GM12878 (cell line): ENCODE measurements around the gene CTNNBL1. TPM values are rescaled to one million over a fixed set of nuclear protein-coding genes. Genes with fewer than 3 reads are reported as not detected.

Source experiments
- BACH1 ChIP-seq: fragments of 450-650 bp; IDR thresholded peaks from 2 replicates; pipeline ENCODE4 v1.6.1; 2017; ENCODE audit warnings: mild to moderate bottlenecking, borderline replicate concordance
- ETV6 ChIP-seq, 2 experiments: fragments of 450-650 bp in 1 of 2; IDR thresholded peaks in 1 of 2; conservative IDR thresholded peaks in 1 of 2; 2 replicates each; pipeline ENCODE4 v1.6.1; 2014; ENCODE audit warnings: antibody characterized with exemption in 1 of 2, borderline replicate concordance in 1 of 2, low read depth in 1 of 2, mild to moderate bottlenecking in 1 of 2, moderate library complexity in 1 of 2
- HDAC6 ChIP-seq: fragments of 200-600 bp; sonication (generic); IDR thresholded peaks from one replicate; pipeline ENCODE4 v1.8.0; 2017; ENCODE audit warnings: antibody characterized with exemption; ENCODE audit not compliant: unreplicated experiment
- MYC ChIP-seq: IDR thresholded peaks from 2 replicates; pipeline ENCODE4 v1.6.1; 2011; ENCODE audit warnings: mild to moderate bottlenecking, low read length, moderate library complexity, inconsistent platforms; ENCODE audit not compliant: insufficient read depth, insufficient replicate concordance, insufficient read length, severe bottlenecking
- NBN ChIP-seq: fragments of 450-650 bp; IDR thresholded peaks from 2 replicates; pipeline ENCODE4 v1.6.1; 2016
- NFYA ChIP-seq: IDR thresholded peaks from 2 replicates; pipeline ENCODE4 v1.6.1; 2011; ENCODE audit warnings: low read depth, mild to moderate bottlenecking, low read length, improper control_type of control experiment, borderline replicate concordance
- NFYB ChIP-seq: IDR thresholded peaks from 2 replicates; pipeline ENCODE4 v1.6.1; 2011; ENCODE audit warnings: low read depth, mild to moderate bottlenecking, low read length, improper control_type of control experiment, moderate library complexity; ENCODE audit not compliant: insufficient read depth
- PAX5 ChIP-seq: IDR thresholded peaks from 2 replicates; pipeline ENCODE4 v1.6.1; 2011; ENCODE audit warnings: low read depth, low read length, borderline replicate concordance
- POLR2AphosphoS5 ChIP-seq: IDR thresholded peaks from 2 replicates; pipeline ENCODE4 v1.6.1; 2011; ENCODE audit warnings: mild to moderate bottlenecking, low read length, inconsistent platforms
- POU2F2 ChIP-seq: IDR thresholded peaks from 3 replicates; pipeline ENCODE4 v1.6.1; 2011; ENCODE audit warnings: low read depth, mild to moderate bottlenecking, low read length, borderline replicate concordance
- RELA ChIP-seq: fragments of 450-650 bp; IDR thresholded peaks from 2 replicates; pipeline ENCODE4 v1.8.0; 2014; ENCODE audit warnings: borderline replicate concordance; ENCODE audit not compliant: partially characterized antibody
- RFX5 ChIP-seq: IDR thresholded peaks from 2 replicates; pipeline ENCODE4 v1.6.1; 2011; ENCODE audit warnings: low read depth, low read length, improper control_type of control experiment
- SMC3 ChIP-seq: IDR thresholded peaks from 2 replicates; pipeline ENCODE4 v1.6.1; 2011; ENCODE audit warnings: low read length, improper control_type of control experiment, borderline replicate concordance
- ZNF384 ChIP-seq: IDR thresholded peaks from 2 replicates; pipeline ENCODE4 v1.6.1; 2012; ENCODE audit warnings: low read depth, mild to moderate bottlenecking, low read length, improper control_type of control experiment, borderline replicate concordance
- polyA plus RNA-seq, 11 experiments: library from polyadenylated mRNA; depleted of rRNA in 4 of 11; unstranded in 6 of 11; stranded (reverse) in 5 of 11; fragments of >200 nt; fragmentation: Nextera tagmentation in 4 of 11; fragmentation: Illumina TruSeq in 1 of 11; extraction: Ambion mirVana in 4 of 11; extraction: Trizol in 1 of 11; gene quantifications; 1 replicate in 1 of 11; 2 replicates in 10 of 11; pipeline versions ENCODE4 v1.2.1 to v1.2.3, GENCODE V29; 2011 to 2016; ENCODE audit warnings: inconsistent platforms in 2 of 11, missing spikeins in 2 of 11, low read depth in 1 of 11
- total RNA-seq, 4 experiments: library from RNA; depleted of rRNA in 3 of 4; stranded (reverse); fragments of >200 nt in 3 of 4; fragmentation: Illumina TruSeq in 1 of 4; extraction: Trizol in 1 of 4; gene quantifications; 2 replicates each; pipeline versions ENCODE4 v1.2.1 to v1.2.3, GENCODE V29; 2013 to 2021
- TF ChIP-seq, protein P1 (sequence below): fragments of 450-650 bp; IDR thresholded peaks from 2 replicates; pipeline ENCODE4 v1.6.1; 2016; ENCODE audit warnings: mild to moderate bottlenecking
- TF ChIP-seq, protein P2 (sequence below): fragments of 450-650 bp; IDR thresholded peaks from 2 replicates; pipeline ENCODE4 v1.6.1; 2017; ENCODE audit warnings: antibody characterized with exemption, mild to moderate bottlenecking, moderate library complexity
- TF ChIP-seq, protein P3 (sequence below): fragments of 450-650 bp; IDR thresholded peaks from 2 replicates; pipeline ENCODE4 v1.6.1; 2017; ENCODE audit warnings: mild to moderate bottlenecking
- TF ChIP-seq, protein P4 (sequence below): fragments of 450-650 bp; formaldehyde crosslinking; IDR thresholded peaks from 2 replicates; pipeline ENCODE4 v1.4.0; 2020; ENCODE audit warnings: mild to moderate bottlenecking, moderate library complexity

Gene CTNNBL1
- total and polyA plus RNA-seq, 10 of the 15 experiments (the other 5 are each of a cell fraction or from before 2014, with no cell fraction given) = 43.1 to 102 (median 67.8) TPM

DNA sequence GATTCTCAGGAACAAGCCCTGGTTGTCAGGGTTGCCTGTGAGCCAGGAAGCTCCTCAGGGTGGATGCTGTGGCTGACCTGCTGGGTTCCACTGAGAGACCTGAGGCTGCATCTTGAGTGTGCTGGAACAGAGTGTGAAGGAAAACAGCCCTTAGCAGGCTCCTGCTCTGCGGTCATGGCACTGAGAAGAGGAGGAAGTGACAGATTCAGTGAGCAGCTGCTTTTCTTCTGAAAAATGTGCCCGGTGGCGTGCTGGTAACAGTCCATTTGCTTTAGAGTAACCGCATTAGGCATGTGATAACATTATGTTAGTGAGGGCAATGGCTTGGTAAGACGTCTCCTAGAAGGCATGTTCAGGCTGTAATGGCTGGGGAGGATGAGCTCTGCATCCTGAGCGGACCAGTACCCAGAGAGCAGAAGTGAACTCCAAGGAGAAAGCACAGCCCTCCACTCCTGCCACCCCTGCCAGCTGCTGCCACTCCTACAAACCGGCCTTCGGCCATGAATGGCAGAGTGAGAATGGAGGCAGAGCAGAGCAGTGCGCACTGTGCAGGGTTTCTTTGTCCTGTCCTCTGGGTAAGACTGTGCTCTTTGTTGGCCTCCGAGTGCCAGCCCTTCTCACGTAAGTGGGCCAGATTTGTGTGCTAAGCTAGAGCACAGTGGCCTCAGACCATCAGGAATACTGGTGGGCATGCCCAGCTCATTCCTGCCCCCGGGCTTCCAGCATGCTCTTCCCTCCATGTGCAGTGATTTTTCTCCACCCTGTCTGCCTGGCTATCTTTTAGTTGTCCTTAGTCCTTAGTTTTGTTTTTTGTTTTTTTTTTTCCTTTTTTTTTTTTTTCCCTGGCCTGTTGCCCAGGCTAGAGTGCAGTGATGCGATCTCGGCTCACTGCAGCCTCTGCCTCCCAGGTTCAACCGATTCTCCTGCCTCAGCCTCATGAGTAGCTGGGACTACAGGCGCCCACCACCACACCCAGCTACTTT, 111.0 kb downstream of the CTNNBL1 start (continued):
- TF ChIP-seq NFYB (no peak), NFYA (no peak), RELA (no peak), HDAC6 (no peak), RFX5 (no peak), SMC3 (no peak), POLR2AphosphoS5 (no peak), POU2F2 (peak; percentile 27; the same call in 1 of the 3 replicates), PAX5 (peak; percentile 60), ETV6 (conservative IDR thresholded peaks at IDR 0.05 in 1 of 2, IDR thresholded peaks at IDR 0.05 in 1 of 2; ENCODE audit: borderline replicate concordance in 1 of 2, low read depth in 1 of 2) (0 out of 4 replicates have a peak, but pooled peaks of 1 of the 2 experiments have one; percentile 42), MYC (no peak), ZNF384 (no peak), NBN (no peak; the same call in 1 of the 2 replicates), BACH1 (no peak; the same call in 1 of the 2 replicates)
- TF ChIP-seq, protein P1, sequence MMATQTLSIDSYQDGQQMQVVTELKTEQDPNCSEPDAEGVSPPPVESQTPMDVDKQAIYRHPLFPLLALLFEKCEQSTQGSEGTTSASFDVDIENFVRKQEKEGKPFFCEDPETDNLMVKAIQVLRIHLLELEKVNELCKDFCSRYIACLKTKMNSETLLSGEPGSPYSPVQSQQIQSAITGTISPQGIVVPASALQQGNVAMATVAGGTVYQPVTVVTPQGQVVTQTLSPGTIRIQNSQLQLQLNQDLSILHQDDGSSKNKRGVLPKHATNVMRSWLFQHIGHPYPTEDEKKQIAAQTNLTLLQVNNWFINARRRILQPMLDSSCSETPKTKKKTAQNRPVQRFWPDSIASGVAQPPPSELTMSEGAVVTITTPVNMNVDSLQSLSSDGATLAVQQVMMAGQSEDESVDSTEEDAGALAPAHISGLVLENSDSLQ = peak; percentile 55; the same call in 1 of the 2 replicates
- TF ChIP-seq, protein P2, sequence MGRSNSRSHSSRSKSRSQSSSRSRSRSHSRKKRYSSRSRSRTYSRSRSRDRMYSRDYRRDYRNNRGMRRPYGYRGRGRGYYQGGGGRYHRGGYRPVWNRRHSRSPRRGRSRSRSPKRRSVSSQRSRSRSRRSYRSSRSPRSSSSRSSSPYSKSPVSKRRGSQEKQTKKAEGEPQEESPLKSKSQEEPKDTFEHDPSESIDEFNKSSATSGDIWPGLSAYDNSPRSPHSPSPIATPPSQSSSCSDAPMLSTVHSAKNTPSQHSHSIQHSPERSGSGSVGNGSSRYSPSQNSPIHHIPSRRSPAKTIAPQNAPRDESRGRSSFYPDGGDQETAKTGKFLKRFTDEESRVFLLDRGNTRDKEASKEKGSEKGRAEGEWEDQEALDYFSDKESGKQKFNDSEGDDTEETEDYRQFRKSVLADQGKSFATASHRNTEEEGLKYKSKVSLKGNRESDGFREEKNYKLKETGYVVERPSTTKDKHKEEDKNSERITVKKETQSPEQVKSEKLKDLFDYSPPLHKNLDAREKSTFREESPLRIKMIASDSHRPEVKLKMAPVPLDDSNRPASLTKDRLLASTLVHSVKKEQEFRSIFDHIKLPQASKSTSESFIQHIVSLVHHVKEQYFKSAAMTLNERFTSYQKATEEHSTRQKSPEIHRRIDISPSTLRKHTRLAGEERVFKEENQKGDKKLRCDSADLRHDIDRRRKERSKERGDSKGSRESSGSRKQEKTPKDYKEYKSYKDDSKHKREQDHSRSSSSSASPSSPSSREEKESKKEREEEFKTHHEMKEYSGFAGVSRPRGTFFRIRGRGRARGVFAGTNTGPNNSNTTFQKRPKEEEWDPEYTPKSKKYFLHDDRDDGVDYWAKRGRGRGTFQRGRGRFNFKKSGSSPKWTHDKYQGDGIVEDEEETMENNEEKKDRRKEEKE = no peak
- TF ChIP-seq, protein P3, sequence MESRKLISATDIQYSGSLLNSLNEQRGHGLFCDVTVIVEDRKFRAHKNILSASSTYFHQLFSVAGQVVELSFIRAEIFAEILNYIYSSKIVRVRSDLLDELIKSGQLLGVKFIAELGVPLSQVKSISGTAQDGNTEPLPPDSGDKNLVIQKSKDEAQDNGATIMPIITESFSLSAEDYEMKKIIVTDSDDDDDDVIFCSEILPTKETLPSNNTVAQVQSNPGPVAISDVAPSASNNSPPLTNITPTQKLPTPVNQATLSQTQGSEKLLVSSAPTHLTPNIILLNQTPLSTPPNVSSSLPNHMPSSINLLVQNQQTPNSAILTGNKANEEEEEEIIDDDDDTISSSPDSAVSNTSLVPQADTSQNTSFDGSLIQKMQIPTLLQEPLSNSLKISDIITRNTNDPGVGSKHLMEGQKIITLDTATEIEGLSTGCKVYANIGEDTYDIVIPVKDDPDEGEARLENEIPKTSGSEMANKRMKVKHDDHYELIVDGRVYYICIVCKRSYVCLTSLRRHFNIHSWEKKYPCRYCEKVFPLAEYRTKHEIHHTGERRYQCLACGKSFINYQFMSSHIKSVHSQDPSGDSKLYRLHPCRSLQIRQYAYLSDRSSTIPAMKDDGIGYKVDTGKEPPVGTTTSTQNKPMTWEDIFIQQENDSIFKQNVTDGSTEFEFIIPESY = no peak
- TF ChIP-seq, protein P4, sequence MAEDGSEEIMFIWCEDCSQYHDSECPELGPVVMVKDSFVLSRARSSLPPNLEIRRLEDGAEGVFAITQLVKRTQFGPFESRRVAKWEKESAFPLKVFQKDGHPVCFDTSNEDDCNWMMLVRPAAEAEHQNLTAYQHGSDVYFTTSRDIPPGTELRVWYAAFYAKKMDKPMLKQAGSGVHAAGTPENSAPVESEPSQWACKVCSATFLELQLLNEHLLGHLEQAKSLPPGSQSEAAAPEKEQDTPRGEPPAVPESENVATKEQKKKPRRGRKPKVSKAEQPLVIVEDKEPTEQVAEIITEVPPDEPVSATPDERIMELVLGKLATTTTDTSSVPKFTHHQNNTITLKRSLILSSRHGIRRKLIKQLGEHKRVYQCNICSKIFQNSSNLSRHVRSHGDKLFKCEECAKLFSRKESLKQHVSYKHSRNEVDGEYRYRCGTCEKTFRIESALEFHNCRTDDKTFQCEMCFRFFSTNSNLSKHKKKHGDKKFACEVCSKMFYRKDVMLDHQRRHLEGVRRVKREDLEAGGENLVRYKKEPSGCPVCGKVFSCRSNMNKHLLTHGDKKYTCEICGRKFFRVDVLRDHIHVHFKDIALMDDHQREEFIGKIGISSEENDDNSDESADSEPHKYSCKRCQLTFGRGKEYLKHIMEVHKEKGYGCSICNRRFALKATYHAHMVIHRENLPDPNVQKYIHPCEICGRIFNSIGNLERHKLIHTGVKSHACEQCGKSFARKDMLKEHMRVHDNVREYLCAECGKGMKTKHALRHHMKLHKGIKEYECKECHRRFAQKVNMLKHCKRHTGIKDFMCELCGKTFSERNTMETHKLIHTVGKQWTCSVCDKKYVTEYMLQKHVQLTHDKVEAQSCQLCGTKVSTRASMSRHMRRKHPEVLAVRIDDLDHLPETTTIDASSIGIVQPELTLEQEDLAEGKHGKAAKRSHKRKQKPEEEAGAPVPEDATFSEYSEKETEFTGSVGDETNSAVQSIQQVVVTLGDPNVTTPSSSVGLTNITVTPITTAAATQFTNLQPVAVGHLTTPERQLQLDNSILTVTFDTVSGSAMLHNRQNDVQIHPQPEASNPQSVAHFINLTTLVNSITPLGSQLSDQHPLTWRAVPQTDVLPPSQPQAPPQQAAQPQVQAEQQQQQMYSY (CRISPR knock-in tag) = no peak
